Tibial nerve (tissue), 4 donors: ENCODE results near the gene ITPRID1. TPM values are rescaled to one million over a fixed set of nuclear protein-coding genes. Genes with fewer than 3 reads are reported as not detected.

Experiments
- DNase-seq, 2 donors: peaks; one replicate each; pipeline ENCODE4 v3.0.0-alpha.2; 2019; ENCODE audit warnings: low spot score in 2 of 2
- H3K27ac ChIP-seq, 4 donors: fragments of 200-600 bp; sonication (generic) in 3 of 4; one replicate each; pipeline ENCODE4 v1.5.1; 2017 to 2019; ENCODE audit warnings: mild to moderate bottlenecking in 1 of 4
- H3K27me3 ChIP-seq, 2 donors: fragments of 200-600 bp; sonication (generic) in 1 of 2; one replicate each; pipeline versions ENCODE4 v1.5.1 to v1.6.0; 2017 to 2019
- H3K36me3 ChIP-seq, 3 donors: fragments of 200-600 bp; sonication (generic); one replicate each; pipeline ENCODE4 v1.5.1; 2018 to 2019
- H3K4me1 ChIP-seq, 4 donors: fragments of 200-600 bp; sonication (generic) in 3 of 4; one replicate each; pipeline ENCODE4 v1.5.1; 2017 to 2019
- H3K4me3 ChIP-seq, 4 donors: fragments of 200-600 bp; sonication (generic) in 3 of 4; one replicate each; pipeline ENCODE4 v1.5.1; 2017 to 2019; ENCODE audit warnings: mild to moderate bottlenecking in 1 of 4, moderate library complexity in 1 of 4
- H3K9me3 ChIP-seq, 4 donors: fragments of 200-600 bp; sonication (generic) in 3 of 4; one replicate each; pipeline ENCODE4 v1.5.1; 2017 to 2019
- CTCF ChIP-seq, 5 experiments: fragments of 200-600 bp in 3 of 5; fragments of 450-650 bp in 2 of 5; sonication (generic) in 3 of 5; IDR thresholded peaks; one replicate each; pipeline ENCODE4 v1.5.1; 2016 to 2019; ENCODE audit warnings: antibody characterized with exemption in 5 of 5, mild to moderate bottlenecking in 3 of 5, moderate library complexity in 2 of 5
- EP300 ChIP-seq, 2 donors: sonication (generic); formaldehyde crosslinking; IDR thresholded peaks; one replicate each; pipeline ENCODE4 v1.6.1; 2017; ENCODE audit warnings: antibody characterized with exemption in 2 of 2, mild to moderate bottlenecking in 1 of 2
- POLR2A ChIP-seq, 2 donors: fragments of 450-650 bp; IDR thresholded peaks; one replicate each; pipeline ENCODE4 v1.6.1; 2017; ENCODE audit warnings: antibody characterized with exemption in 2 of 2, mild to moderate bottlenecking in 2 of 2, moderate library complexity in 2 of 2
- WGBS, 2 donors: methylation state at CpG; one replicate each; pipeline ENCODE4 v1.1.5; 2018; 5-methylcytosine and 5-hydroxymethylcytosine counted together
- total RNA-seq, 4 donors: library from RNA; depleted of rRNA; stranded (reverse); fragments of >200 nt; gene quantifications; one replicate each; pipeline ENCODE4 v1.1.0, GENCODE V29; 2016

ITPRID1 gene
- total RNA-seq, 4 donors from 2014 or later = not detected

GRCh38 chr7:31516680-31517502 lies 3.0 kb downstream of the ITPRID1 start:
- H3K27me3 ChIP-seq = no peaks in the 10 kb centered on the region
- H3K9me3 ChIP-seq = no peaks in the 10 kb centered on the region
- no peak overlapping the region for H3K4me3 ChIP-seq
- WGBS, 2 donors = 85 to 89% methylated on average over 16 of the region's 16 CpGs
- TF ChIP-seq EP300 (IDR thresholded peaks at IDR 0.05) = no peak
- TF ChIP-seq CTCF (IDR thresholded peaks at IDR 0.05) = no peak
- TF ChIP-seq POLR2A (IDR thresholded peaks at IDR 0.05) = no peak
- DNase-seq = no peak
- H3K36me3 ChIP-seq = no peaks in the 10 kb centered on the region
- H3K27ac ChIP-seq = no peak overlapping the region
- H3K4me1 ChIP-seq = no peaks in the 10 kb centered on the region

DNA sequence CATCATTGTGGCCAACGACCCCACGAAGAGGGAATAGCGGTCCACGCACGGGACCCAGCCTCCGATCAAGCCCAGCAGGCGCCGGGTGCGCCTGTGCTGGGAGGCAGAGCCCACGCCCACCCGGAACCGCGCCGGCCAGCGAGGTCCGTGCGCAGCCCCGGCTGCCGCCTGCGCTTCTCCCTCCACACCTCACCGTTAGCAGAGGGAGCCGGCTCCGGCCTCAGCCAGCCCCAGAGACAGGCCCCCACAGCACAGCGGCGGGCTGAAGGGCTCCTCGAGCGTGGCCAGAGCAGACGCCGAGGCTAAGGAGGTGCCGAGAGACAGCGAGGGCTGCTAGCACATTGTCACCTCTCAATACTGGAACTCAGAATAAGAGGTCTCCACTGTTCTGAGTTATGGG lies 3.6 kb downstream of the ITPRID1 start:
- Histone ChIP-seq H3K4me3 (no peak overlapping the region), H3K27me3 (no peaks in the 10 kb centered on the region), H3K4me1 (no peaks in the 10 kb centered on the region), H3K9me3 (no peaks in the 10 kb centered on the region), H3K36me3 (no peaks in the 10 kb centered on the region), H3K27ac (no peak overlapping the region)
- TF ChIP-seq POLR2A (IDR thresholded peaks at IDR 0.05) (no peak), EP300 (IDR thresholded peaks at IDR 0.05) (no peak), CTCF (IDR thresholded peaks at IDR 0.05) (no peak)
- no peak for DNase-seq
- WGBS, 2 donors = 93 to 96% methylated on average over 30 to 31 of the region's 31 CpGs

GRCh38 chr7:31518766-31519165 lies 4.9 kb downstream of the ITPRID1 start:
- no peaks in the 10 kb centered on the region for H3K9me3 ChIP-seq
- WGBS, 2 donors = 93 to 94% methylated on average over 4 of the region's 4 CpGs
- H3K4me3 ChIP-seq = no peak overlapping the region
- DNase-seq = no peak
- no peaks in the 10 kb centered on the region for H3K4me1 ChIP-seq
- no peaks in the 10 kb centered on the region for H3K27me3 ChIP-seq
- TF ChIP-seq CTCF (IDR thresholded peaks at IDR 0.05) (no peak), POLR2A (IDR thresholded peaks at IDR 0.05) (no peak), EP300 (IDR thresholded peaks at IDR 0.05) (no peak)
- H3K36me3 ChIP-seq = no peaks in the 10 kb centered on the region
- H3K27ac ChIP-seq = no peak overlapping the region

- WGBS, 2 donors = 87% methylated on average over 5 of the region's 5 CpGs
- Histone ChIP-seq H3K9me3 (no peaks in the 10 kb centered on the region), H3K4me3 (no peak overlapping the region)
Measured at GRCh38 chr7:31521336-31522010, 7.6 kb downstream of the ITPRID1 start.

More at GRCh38 chr7:31521336-31522010, 7.6 kb downstream of the ITPRID1 start:
- TF ChIP-seq EP300 (IDR thresholded peaks at IDR 0.05) = no peak
- no peak for TF ChIP-seq CTCF (IDR thresholded peaks at IDR 0.05)
- TF ChIP-seq POLR2A (IDR thresholded peaks at IDR 0.05) = no peak
- Histone ChIP-seq H3K36me3 (no peaks in the 10 kb centered on the region), H3K27ac (no peak overlapping the region), H3K4me1 (no peaks in the 10 kb centered on the region), H3K27me3 (no peaks in the 10 kb centered on the region)
- DNase-seq = no peak
